GM18868 (cell line): ENCODE results near the gene IL17A.

ENCODE experiments used
- ATAC-seq: cut with Tn5 transposase; IDR thresholded peaks from one replicate; pipeline ENCODE4 v1.9.1; 2021; ENCODE audit warnings: mild to moderate bottlenecking, moderate library complexity; ENCODE audit not compliant: unreplicated experiment

IL17A gene

GRCh38 chr6:52186075-52186474 is at the start of gene IL17A:
IL17A (plus strand) TSS chr6:52186375; CDS start chr6:52186432, 57 bp downstream.
- ATAC-seq: peak; percentile 16

DNA sequence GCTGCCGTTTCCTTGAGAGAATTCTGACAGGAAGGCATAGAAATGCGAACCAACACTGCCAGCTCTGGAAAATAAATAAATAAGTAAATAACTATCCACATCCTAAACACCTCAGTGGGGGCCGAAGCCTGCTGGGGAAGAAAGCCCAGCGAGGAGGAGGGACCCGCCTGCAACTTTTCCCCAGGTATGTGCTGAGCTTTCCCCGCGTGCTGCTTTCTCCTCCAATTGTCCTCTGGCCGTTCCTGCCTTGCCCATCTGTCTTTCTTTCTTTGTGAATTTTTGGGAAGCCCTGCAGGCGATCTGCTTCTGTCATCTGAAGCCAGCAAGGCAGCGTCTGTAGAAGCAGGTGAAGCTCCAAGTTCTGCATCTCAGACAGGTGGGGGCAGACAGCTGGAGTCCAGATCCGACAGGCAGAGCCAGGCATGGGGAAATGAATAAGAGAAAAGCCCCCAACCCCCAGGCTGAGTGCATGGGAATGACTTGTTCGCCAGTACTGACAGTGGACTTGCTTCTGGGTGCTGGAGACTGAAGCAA is 49.2 kb upstream of the IL17A start:
- no peak for ATAC-seq

- peak; percentile 51 for ATAC-seq
Measured at GRCh38 chr6:52138284-52138683, 47.9 kb upstream of the IL17A start.

DNA sequence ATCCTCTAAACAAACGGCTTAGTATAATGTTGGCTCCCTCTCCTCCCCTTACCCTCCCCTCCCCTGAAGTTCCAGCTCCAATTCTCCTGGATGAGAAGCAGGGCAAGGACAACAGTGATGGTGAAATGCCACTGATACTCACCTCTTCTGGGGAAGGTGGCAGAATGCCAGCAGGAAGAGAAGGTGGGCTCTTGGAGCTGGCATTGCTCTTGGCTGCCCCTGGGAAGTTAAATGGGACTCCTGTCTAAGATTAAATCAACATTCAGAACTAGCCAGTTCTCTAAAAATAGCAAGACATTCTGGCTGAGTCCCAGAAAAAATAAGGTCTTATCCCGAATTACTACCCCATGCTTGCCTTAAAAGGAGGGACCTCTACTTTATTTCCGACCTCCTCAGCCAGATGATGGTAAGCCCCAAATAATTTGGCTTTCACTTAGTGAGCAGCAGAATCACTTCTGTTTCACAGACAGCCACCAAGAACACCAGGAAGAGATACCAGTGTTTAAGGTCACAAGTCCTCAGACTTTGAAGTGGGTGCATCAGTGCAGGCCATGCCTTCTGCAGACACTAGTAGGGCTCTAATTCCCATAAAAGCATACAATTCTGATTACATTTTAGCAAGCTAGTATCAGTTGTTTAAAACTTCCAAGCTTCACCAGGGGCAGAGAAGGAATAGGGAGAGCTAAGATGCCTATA is 46.0 kb upstream of the IL17A start:
- no peak for ATAC-seq

DNA sequence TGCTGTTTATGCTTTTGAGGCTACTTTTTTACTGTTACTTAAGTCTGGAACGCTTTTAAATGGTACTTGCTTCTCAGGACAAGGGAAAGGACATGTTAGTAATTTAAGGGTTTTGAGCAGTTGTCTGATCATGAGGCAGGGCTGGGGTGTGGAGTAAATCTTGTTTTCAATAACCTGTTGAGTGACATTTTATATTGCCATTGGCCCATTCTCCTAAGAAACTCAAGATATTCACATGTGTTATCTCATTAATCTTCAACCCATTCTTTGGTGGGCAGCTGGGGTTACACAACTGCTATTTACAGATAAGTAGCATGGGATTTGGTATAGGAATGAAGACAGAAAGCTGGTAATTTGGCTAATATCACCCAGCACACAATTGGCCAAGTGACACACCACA is 44.6 kb upstream of the IL17A start:
- no peak for ATAC-seq

GRCh38 chr6:52142556-52142955 is 43.6 kb upstream of the IL17A start:
- ATAC-seq: no peak

DNA sequence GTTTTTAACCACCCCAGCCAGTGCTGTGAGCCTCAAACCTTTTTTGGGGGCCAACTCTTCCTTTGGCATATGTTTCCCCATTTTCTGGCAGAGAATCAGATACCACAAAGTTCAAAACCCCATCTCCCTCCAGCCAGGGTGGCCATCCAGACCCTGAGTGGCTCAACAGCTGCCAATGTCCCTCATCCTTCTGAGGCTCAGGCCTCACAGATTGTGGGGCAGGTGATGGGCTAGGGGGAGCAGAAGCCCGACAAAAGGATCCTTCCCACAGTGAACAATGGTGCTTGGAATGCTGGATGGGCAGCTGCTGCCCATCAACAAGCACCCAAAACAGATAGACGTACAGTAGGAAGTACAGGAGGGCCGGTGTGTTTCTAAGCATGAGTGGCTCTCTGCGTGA is 42.6 kb upstream of the IL17A start:
- no peak for ATAC-seq

- no peak for ATAC-seq
Measured at GRCh38 chr6:52144196-52145076, 41.7 kb upstream of the IL17A start.

DNA sequence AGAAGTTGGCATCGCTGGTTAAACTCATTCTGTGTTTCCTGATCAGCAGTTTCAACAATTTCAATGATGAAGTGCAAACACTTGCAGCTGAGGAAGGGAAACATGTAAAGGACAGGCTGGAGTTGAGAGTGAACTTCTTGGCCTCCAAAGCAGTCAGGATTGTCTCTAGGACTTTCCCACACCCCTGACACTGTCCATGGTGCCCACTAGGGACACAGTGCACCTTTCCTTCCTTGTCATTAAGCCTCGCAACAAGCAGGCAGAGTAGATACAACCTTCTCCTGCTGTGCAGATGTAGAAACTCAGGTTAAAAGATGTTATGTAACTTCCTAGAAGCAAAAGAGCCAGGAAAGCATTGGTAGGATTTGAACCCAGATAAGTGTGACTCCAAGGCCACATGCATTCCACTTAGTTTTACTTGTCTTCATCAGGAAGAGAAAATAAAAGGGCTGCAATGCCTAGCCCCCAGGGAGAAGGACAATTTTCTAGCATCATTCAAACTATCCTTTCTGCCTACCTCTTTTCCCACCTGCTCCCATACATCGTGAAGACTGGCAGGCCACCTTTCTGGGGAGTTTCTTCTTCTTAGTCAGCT is 39.2 kb upstream of the IL17A start:
- ATAC-seq: no peak

DNA sequence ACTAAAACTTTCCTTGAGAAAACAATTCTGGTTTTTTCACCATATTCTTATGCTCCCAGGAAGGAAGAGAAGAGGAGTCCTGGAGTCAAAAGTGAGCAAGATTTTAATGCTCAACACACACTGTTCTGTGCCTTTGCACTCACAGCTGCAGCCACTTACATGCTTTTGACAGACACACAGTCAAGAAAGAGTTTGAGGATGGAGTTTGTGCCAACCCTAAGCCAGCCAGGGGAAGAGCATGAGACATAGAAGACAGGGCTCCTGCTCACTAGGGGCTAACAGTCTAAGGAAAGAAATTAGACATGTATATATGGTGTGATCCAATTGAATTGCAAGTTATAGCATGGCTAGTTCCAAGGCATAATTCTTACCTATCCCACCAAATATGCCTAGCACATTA is 37.1 kb upstream of the IL17A start:
- no peak for ATAC-seq

DNA sequence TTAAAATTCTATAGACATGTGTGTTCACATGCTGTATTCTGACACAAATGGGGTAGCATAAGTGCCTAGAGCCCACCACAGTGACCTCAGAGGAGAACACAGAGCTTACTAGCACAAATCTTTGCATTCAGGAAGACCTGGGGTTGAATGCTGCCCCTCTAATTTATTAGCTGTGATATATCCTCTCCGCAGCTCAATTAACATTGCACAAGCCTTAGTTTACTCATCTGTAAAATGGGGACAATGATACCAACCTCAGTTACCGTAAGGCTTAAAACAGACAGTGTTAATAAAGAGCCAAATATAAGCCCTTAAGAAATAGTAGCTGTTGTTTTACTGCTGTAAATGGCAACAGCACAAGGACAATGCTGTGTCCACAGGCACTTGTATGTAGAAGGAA is 36.2 kb upstream of the IL17A start:
- no peak for ATAC-seq

DNA sequence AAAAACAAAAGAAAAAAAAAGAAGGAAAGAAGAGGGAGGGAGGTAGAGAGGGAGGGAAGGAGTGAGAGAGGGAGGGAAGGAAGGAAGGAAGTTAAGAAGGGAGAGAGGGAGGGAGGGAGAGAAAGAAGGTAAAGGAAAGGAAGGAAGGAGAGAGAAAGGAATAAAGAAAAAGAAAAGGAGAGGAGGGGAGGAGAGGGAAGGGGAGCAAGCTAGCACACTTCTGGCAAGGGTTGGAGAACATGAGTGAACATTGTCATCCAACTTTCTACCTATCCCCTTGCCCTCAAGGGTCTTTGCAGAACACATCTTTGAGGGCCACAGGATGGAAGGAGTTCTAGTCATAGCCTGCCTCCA is 34.1 kb upstream of the IL17A start:
- no peak for ATAC-seq

GRCh38 chr6:52152711-52153160 is 33.4 kb upstream of the IL17A start:
- ATAC-seq: no peak

GRCh38 chr6:52154381-52154780 is 31.8 kb upstream of the IL17A start:
- ATAC-seq: no peak

GRCh38 chr6:52155791-52156576 is 30.2 kb upstream of the IL17A start:
- ATAC-seq: peak; percentile 78

GRCh38 chr6:52157301-52157941 is 28.8 kb upstream of the IL17A start:
- peak; percentile 75 for ATAC-seq

GRCh38 chr6:52160472-52161104 is 25.6 kb upstream of the IL17A start:
- ATAC-seq: no peak

- ATAC-seq: peak; percentile 51
Measured at GRCh38 chr6:52161689-52162438, 24.3 kb upstream of the IL17A start.
